ENCODE results near the gene RAP1GAP.
A peak's percentile ranks its signal among the peaks of the same experiment; 100 is the strongest.

The RAP1GAP gene

DNA sequence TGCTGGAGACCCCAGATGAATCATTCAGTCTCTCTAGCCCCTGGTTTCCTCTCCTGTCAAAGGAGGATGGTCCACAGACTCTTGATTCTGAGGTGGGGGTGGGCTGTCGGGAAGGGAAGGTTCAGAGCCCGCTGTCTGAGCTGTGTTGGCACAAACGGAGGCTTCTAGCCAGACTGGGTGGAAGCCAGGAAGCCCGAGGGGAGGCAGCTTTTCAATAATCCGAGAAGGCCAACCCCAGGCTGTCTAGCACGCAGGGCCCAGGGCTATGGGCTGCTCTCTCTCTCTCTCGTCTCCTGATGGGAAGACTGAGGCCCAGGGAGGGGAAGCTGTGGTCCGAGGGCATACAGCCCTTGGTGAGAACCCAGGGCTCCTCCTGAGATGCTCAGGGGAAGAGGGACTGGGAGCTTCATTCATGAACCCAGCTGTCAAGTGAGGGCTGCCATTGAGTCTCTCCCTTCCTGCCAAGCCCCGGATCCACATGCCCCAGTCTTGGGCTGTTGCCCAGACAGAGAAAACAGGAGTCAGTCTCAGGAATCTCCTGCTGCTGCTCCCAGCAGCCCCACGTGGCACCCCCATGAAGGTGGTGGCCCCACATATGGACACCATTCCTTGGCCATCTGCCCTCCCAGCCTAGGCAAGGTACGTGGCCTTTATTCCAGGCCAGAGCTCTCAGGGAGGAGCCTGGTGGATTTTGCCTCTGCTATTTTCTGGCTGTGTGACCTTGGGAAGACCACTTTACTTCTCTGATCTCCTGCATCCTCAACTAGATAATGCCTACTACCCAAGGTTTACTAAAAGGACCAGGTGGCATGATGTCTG lies 44.4 kb downstream of the RAP1GAP start:
- DNase-seq: no peak

DNA sequence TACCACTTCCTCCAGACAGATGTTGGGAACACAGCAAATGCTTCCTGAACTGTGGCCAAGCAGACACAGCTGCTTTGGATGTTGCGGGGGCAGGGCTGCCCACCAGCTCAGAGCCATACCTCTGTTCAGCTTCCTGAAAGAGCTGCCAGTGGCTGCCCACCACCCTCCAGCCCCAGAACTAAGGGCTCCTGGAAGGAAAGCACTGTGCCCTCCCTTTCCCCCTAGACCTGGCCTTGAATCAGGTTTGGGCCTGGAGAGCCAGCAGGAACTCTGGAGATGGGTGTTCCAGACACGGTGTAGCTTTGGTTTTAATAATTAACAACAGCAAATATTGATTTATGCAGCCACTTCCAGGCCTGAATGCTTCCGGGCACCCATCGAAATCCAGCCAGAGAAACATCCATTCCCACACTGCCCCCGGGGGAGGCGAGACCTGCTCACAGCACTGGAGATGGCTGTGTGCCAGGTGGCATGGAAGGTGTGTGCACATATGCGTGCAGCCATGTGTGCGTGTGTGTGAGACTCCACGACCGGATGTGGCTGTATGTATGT lies 45.7 kb downstream of the RAP1GAP start:
- DNase-seq: no peak

DNA sequence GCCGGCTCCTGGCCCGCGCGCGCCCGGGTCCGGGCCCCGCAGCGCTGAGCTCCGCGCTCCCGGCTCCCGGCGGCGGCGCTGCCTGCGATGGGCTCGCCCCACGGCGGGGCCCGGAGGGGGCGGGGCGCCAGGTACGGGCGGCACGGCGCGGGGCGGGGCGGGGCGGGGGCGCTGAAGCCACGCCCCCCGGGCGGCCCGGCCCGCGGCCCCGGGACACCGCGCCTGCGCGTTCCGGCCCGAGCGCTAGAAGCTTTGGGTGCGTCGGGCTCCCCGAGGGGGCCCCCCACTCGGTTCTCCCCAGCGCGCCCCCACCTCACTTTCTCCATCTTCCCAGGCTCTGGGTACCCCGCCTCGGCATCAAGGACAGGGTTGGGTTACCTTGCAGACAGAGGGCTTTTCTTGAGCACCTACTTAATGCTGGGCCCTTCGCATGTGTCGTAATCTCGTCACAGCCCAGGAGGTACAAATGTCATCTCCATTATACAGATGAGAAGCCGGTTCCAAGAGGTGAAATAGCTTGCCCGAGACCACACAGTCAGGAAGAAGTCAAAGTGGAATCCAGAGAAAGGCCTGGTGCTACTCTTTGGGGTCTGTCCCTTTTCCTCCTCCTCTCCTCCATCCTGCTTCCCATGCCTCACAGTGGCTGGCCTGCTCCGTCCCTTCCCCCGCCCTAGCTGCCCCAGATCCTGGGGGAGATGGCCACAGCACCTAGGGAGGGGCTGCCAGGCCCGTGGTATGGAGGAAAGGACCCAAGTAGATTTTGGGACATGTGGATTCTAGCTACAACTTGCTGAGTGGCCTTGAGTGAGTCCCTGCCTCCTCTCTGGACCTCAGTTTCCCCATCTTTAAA lies 46.5 kb downstream of the RAP1GAP start:
- DNase-seq: peak in 3 of 5 experiments; percentile 18 to 49 (median 42)

DNA sequence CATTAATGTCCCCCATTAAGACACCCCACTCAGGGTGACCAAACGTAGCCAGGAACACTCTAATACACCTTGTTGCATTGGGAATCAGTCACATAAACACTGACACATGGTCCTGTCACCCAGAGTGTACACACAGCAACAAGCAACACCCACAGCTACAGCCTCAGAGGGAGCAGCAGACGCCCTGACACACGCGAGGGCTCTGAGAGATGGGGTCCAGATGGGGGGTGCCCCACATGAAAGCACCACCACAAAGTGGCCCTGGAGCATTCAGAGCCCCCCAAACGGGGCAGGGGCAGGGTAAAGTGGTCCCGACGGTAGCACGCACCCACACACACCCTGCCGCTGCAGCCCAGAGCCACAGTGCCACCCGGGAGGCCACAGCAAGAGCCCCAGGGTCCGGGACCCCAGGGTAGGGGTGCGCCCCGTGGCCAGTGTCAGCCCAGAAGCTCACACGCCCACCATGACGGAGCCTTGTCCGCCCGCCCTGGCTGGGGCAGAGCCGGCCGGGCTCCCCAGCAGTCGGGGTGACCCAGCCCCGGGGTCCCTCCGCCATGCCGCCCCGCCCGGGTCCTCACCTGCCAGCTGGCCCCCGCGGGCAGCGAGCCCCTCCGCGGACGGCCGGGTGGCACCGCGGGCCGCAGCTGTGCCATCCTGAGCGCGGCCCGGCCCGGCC lies 47.3 kb downstream of the RAP1GAP start:
- no peak for DNase-seq

DNA sequence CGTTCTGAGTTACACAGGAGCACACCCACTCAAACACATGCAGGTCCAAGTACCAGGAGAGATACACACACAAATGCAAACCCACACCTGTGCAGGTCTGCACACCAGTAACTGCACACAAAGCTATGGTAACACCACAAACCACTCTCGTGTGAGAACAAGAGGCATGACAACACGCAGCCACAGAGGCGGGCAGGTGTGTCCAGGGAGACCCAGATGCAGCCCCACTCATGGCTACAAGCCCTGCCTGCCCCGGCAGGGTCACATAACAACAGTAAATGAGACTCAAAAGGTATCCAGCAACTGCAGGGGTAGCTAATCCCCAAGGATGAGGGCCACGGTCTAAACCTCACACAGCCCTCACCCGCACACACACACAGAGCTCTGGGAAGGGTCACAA lies 48.1 kb downstream of the RAP1GAP start:
- DNase-seq: no peak

DNA sequence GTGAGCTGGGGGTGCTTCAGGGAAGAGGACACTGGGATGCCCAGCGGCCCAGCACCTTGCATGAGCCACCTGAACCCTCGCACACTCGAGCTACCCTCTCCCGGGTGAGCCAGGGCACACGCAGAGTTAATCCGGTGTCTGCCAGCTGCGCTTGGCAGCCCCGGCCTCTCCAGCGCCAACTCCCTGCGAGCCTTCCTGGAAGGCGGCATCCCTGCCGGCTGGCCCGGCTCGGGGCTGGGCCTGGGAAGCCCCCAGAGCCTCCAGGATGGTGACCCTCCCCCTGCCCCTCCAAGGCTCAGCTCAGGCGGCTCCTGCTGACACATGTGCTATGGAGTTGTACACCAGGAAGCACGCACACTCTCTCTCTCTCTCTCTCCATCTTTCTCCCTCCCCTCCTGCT lies 48.7 kb downstream of the RAP1GAP start:
- no peak for DNase-seq

DNA sequence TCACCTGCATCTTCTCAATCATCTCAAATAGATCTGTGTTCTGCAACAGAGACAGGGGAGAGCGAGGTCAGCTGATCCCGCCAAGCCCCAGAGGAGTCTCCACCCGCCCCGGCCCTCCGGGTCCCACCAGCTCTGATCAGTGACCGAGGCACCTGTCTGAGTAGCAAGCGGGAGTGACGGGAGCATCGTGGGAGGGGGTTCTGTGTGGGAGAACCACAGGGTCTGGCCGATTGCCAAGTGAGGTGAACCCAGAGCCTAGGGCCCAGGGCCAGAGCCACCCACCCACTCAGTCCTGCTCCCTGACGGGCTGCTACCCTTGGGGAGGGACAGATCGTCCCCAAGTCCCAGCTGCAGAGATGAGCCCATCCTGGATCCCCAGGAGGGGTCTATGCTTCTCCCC lies 49.1 kb downstream of the RAP1GAP start:
- no peak for DNase-seq

DNA sequence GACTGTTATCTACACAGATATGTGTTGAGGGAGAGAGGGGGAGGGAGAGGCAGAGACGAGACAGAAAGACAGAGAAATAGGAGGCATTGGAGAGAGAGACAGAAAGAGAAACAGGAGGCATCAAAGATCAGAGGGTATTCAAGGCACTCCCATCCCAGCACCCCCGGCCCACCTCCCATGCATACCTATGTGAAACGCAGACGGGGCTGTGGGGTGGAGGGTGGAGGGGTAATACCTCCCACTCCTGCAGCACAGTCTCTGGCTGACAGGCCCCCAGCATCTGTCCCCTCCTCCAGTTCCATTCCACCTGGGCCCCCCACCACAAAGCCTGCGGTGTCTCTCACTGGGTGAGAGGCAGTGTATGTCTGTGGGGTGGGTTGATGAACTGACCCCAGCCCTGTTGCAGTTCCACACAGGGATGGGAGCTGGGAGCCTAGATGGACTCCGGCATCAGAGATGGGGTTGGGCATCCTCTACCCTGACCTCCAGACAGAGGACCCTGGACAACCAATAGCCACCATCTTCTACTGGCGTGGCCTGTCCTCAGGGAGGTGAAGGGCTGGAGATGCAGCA lies 49.7 kb downstream of the RAP1GAP start:
- no peak for DNase-seq

DNA sequence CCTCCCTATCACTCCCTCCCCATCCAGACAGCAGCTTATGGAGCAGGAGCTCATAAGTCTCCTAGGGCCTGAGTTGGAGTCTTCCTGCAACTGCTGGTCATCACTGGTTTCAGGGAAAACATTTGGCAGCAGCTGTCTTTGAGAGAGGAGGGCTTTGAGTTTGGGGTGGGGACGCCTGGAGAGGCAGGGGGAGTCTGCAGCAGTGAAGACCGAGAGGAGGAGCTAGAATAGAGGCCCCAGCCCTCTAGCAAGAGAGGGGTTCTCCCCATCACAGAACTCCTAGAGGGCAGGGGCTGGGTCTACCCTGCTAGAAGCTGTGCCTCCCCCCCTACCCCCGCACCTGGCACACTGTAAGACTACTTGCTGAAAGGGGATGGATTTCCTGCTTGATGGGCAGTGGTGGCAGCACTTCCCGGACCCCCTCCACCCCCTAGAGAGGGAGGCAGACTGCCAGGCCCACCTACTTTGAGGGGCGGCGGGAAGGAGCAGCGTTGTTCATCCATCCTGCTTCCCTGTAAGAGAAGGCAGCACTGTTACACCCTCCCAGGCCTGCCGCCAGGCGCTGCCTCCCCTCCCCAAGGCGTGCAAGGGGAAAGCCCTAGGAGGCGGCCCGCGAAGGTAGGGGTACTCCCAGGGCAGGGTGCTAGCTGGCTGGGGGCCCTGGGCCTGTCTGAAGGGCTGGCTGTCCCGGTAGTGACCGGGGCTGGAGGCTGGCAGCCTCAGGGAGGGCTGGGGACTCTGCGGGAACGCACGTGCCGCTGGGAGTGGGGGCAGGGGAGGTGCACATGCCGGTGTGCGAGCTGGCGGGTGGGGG lies 50.4 kb downstream of the RAP1GAP start:
- DNase-seq: no peak

DNA sequence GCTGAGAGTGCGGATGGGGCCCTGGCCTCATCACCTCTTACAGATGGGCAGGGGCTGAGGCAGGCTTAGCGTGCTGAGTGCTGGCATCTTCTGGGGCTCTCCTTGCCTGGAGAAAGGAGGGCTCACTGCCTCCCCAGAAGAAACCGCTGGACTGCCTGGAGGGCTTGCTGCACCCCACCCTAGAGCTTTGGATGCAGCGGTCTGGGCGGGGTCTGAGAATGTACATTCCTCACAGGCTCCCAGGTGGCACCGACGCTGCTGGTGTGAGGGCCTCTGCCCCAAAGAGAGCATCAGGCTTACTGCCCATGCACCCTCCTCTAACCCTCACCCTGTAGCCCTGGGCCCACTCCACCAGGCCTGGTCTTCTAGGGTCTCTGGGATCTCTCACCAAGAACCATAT lies 51.1 kb downstream of the RAP1GAP start:
- DNase-seq: no peak

DNA sequence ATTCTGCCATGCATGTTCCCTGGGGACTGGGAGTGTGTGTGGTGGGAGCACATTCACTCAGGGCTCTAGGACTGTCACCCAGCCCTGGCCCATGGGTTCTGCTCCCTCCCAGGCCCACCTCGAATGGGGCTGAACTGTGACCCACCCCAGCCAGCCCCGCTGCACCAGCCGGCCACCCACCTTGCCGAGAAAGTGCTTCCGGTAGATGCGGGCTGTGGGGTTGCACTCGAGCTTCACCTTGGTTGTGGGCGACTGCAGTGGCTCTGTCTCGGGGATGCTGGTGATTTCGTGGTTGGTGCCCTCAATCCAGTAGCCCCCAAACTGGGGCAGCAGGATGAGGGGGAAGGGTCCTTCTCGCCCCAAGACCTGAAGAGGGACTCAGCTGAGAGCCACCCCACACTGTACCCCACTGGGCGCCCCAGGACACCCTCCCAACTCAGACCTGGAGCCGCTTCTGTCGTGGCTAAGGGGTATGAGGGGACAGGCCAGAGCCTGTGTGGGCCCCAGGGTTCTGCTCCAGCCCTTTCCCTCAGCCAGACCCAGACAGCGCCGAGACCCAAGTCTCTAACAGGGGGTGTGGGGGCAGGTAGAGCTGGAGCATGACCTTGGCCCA lies 51.9 kb downstream of the RAP1GAP start:
- no peak for DNase-seq

DNA sequence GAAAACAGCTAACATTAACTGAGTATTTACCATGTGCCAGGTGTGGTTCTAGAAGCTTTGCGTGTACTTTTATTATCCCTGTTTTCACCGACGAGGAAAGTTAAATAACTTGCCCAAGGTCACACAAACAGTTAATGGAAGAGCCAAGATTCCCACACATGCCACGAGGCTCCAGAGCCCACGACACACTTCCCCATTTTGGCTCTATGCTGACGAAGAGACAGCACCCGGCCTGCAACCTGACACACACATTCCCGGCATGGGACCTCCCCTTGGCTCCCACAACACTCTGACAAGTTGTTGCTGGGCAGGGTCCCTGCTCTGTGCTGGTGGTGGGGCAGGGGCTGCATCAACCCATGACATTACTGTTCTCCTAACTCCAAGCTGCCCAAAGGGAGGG lies 52.8 kb downstream of the RAP1GAP start:
- DNase-seq: no peak

DNA sequence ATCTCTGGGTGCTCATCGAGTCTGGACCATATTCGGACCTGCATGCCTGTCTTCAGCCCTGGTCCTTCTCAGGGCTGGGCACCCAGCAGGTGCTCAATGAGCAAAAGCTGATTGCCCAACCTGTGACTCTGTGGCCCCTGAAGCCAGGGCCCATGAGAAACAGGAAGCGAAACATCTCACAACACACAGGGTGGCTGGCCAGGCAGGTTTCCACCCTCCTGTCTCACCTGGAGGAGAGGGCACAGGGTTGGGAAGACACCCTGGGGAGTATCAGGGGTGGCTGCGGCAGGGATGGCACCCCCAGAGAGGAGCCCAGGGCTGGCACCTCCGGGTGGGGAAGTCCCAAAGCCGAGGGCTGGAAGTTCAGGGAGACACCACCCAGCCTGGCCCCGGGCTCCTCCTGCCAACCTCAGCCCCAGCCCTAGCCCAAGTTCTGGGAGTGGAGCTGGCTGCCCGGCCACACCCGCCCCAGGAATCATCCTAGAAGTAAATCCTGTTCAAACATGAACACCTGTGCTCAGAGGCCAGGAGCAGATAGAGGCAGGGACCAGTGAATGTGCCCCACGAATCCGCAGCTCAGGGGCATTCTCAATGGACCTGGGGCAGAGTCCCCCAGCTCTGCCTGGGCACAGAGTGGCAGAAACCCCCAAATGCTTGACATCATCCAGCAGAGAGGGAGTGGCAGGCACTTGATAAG lies 54.6 kb downstream of the RAP1GAP start:
- no peak for DNase-seq

DNA sequence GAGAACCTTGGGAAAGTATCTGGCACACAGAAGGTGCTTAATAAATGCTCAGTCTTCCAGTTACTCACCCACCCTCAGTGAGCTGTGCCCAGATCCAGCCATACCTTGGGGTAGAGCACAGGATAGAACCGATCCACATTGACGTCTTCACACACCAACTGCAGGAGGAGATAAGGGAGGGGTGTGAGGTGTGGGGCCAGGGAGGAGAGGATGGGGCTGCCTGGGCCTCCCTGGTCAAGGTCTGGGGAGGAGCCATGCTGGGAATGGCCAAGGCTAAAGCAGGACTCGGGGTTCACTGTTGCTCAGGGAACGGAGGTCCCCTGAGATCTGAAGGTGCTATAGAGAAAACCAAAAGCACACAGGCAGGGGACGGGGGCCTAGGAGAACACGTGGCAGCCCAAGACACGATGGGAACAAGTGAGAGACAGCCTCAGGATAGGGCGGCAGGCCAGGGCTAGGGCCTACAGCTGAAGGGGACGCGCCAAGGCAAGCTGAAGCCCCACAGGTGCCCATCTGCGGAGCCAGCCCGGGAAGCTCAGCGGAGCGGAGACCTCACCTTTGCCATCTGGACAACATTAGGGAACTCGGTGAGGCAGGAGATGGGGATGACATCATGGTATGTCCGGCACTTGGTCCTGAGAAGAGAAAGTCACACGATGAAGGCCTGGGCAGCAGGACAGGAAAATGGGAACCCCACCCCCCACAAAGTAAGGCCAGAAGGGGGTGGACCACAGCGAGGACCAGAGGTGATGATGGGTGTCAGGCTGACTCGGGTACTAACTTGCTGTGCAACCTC lies 55.9 kb downstream of the RAP1GAP start:
- no peak for DNase-seq

DNA sequence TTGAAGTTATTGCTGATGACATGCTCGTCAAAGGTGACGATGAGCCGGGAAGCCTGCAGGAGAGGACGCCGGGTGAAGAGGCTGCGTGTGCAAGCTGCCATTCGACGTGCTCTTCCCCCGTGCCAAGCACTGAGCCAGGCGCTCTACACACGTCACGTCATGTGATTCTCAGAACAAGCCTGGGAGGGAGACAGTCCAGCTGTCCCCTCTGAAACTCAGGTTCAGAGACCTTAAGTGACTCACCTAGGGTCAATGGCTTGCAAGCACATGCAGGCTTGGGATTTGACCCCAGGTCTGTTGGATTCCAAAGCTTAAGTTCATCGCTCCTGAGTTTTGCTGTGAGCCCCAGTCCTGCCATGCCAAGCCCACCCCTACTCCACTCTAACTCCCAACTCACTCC lies 57.1 kb downstream of the RAP1GAP start:
- DNase-seq: no peak

DNA sequence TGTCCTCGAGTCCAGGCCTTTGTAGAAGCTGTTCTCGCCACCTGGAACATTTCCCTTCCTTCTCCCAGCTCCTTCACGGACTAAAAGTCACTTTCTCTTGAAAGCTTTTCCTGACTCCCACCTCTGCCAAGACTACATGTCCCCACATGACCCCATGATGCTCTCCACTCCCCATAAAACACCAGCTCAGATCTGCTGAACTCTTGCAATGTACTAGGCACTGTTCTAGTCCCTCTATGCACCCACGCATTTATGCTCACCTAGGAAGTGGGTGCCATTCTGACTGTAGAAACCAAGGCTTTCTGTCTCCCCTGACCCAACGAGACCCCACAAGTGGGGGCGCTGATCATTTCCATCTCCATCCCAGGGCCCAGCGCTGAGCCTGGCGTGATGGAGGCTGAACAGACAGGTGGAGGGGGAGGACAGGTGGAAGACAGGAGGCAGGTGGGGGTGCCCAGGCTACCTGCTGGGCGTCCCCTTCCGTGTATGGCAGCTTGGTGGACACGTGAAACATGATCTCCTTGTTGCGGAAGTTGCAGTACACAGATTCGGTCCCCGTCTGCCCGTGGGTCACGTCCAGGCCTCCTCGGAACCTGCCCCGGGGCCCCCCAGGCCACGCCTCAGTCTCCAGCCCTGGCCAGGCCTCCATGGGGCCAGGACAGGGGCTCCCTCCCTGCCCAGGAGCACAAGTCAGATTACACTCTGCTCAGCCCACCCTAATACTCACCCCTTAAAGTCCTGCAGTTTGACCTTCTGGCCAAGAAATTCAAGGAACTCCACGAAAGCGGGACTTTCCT lies 58.0 kb downstream of the RAP1GAP start:
- DNase-seq: no peak

DNA sequence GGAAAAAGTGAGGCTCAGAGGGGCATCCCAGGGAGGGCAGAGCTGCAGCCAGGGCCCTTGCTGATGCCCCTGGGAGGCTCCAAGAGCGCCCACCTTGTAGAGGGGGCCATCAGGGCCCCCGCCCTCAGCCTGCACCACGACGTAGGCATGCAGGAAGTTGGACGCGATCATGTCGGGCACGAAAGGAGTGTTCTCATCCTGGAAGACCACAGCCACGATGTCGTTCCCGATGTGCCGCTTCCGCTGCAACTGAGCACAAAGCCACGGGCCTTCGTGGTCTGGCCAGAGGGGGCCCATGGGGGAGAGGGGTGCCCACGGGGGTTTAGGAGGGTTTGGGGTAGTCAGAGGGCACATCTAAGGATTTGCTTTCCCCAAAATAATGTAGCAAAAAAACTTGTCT lies 59.1 kb downstream of the RAP1GAP start:
- DNase-seq: no peak

DNA sequence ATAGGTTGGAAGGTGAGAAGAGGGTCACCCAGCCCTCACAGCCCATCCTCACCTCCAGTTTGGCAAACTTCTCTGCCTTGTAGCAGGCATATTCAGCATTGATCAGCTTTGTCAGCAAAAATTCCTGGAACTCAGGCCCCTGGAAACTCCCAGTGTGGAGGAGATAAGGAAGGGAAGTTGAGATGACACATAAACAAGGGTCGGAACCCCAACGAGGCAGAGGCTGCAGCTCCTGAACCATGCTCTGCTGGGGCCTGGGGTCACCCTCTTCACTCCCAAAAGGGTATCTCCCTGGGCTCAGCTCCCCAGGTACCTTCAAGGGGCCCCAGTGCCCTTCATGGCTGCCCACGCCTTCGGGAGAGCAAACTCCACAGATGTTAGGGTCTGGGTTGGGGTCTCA lies 60.4 kb downstream of the RAP1GAP start:
- no peak for DNase-seq
